Psoas muscle (tissue), 8 donors: ENCODE results near the gene GDF15. TPM values are rescaled to one million over a fixed set of nuclear protein-coding genes. Genes with fewer than 3 reads are reported as not detected.
A peak's percentile ranks its signal among the peaks of the same experiment; 100 is the strongest.

Experiments used
- ATAC-seq, 4 donors: fragments of 200-7000 bp; cut with Tn5 transposase; one replicate each; pipeline ENCODE4 v1.9.1; 2020; ENCODE audit warnings: moderate library complexity in 3 of 4, mild to moderate bottlenecking in 2 of 4
- DNase-seq, 2 donors: peaks; one replicate each; pipeline ENCODE4 v3.0.0-alpha.2; 2020
- H3K27ac ChIP-seq: fragments of 200-600 bp; one replicate; pipeline ENCODE4 v1.8.0; 2022
- H3K27me3 ChIP-seq, 3 donors: fragments of 200-600 bp in 1 of 3; one replicate each; pipeline versions ENCODE4 v1.6.1 to v1.8.0; 2013 to 2022; ENCODE audit warnings: low read length in 2 of 3, mild to moderate bottlenecking in 2 of 3, moderate library complexity in 1 of 3; ENCODE audit not compliant: insufficient read depth in 3 of 3
- H3K36me3 ChIP-seq, 2 donors: fragments of 200-600 bp in 1 of 2; one replicate each; pipeline versions ENCODE4 v1.6.1 to v1.8.0; 2013 to 2022; ENCODE audit warnings: low read depth in 1 of 2, mild to moderate bottlenecking in 1 of 2, moderate library complexity in 1 of 2; ENCODE audit not compliant: insufficient read depth in 1 of 2
- H3K4me1 ChIP-seq: fragments of 200-600 bp; one replicate; pipeline ENCODE4 v1.8.0; 2022
- H3K4me3 ChIP-seq: fragments of 200-600 bp; one replicate; pipeline ENCODE4 v1.8.0; 2022; ENCODE audit warnings: mild to moderate bottlenecking
- H3K9me3 ChIP-seq: fragments of 200-600 bp; one replicate; pipeline ENCODE4 v1.8.0; 2022
- CTCF ChIP-seq: fragments of 200-600 bp; IDR thresholded peaks from one replicate; pipeline ENCODE4 v1.8.0; 2022; ENCODE audit warnings: antibody characterized with exemption
- WGBS, 3 donors: extraction: QIAGEN DNeasy Blood & Tissue Kit; methylation state at CpG; one replicate each; pipeline versions ENCODE4 v1.1.6 to v1.1.7; 2013; 5-methylcytosine and 5-hydroxymethylcytosine counted together
- intact Hi-C, 2 donors: fragments of 100-400 bp; cut with DNase I; formaldehyde crosslinking; loops; one replicate each; pipeline versions ENCODE4 v1.11.0 to v1.14.2; 2022
- long read RNA-seq, 2 donors: library from polyadenylated mRNA; unstranded; transcript quantifications; one replicate each; pipeline ENCODE4 v2.0.0, GENCODE V29; 2021
- polyA plus RNA-seq, 3 donors: library from polyadenylated mRNA; stranded (reverse); fragments of 200-250 nt; gene quantifications; one replicate each; pipeline ENCODE4 v1.2.3, GENCODE V29; 2013
- total RNA-seq, 4 donors: library from RNA; stranded (reverse); fragmentation: NEBNext Ultra II Directional in 2 of 4; extraction: Animal tissue kit (Norgen Biotek cat#: 25700) in 2 of 4; gene quantifications; one replicate each; pipeline versions ENCODE4 v1.2.1 to v1.2.4, GENCODE V29; 2021 to 2023
- donor health status: healthy with polysubstance abuse.
- donor health status: DM: no; HTN: no; CAD: no; lungs with moderate emphysema.
- donor health status: Bipolar disorder and iron deficiency.
- donor health status: healthy.
- donor health status: DM: yes; HTN: yes; CAD: no.
- donor health status: DM: no; HTN: no; CAD: no.
- donor health status: DM: no; HTN: no; CAD: no.
- donor health status: DM: yes; HTN: yes; CAD: no.

The GDF15 gene
- total RNA-seq (1 to 10 TPM in 2 of 4 donors, under 1 TPM in 2; 0.50 to 8.5 (median 2.2) TPM), polyA plus RNA-seq (10 to 100 TPM in 1 of 3 donors, under 1 TPM in 2; 0.27 to 37.1 (median 0.35) TPM)
- long read RNA-seq, donor 1, partial matches to known transcripts: 0 of 2 reads
- long read RNA-seq, donor 1, other reads (novel, unspliced or antisense): 0 of 2 reads
- long read RNA-seq, donor 2: 0 reads

- H3K4me3 ChIP-seq: peak within 1 kb of the TSS; percentile 59
- WGBS, 3 donors: 31 to 43% (median 32%) methylated on average over 33 of the region's 33 CpGs
Observed at GRCh38 chr19:18385675-18386542, at the start of gene GDF15. GDF15 (plus strand) TSS chr19:18386158; CDS start chr19:18386190, 32 bp downstream.

GRCh38 chr19:18338541-18338940, 47.4 kb upstream of the GDF15 start:
- H3K27ac ChIP-seq: peak overlapping the region; percentile 62

More at GRCh38 chr19:18385675-18386542, at the start of gene GDF15:
- Histone ChIP-seq H3K9me3 (no peaks in the 10 kb centered on the region), H3K4me1 (peaks cover 8% of the 10 kb centered on the region), H3K36me3 (no peaks in the 10 kb centered on the region), H3K27me3 (peaks cover 0 to 6% (median 3%) of the 10 kb centered on the region in 3 donors), H3K27ac (no peak within 1 kb of the TSS)
- ATAC-seq (peak; percentile 15 to 34 (median 24)), DNase-seq (peak; percentile 59 to 67)
- intact Hi-C loops: no loop called here
- TF ChIP-seq CTCF: peak; percentile 28

GRCh38 chr19:18339723-18340122, 46.2 kb upstream of the GDF15 start:
- Histone ChIP-seq H3K4me3 (peak overlapping the region; percentile 90), H3K9me3 (no peaks in the 10 kb centered on the region), H3K27ac (peak overlapping the region; percentile 91), H3K27me3 (no peaks in the 10 kb centered on the region), H3K36me3 (peaks cover 0 to 14% of the 10 kb centered on the region in 2 donors), H3K4me1 (peaks cover 11% of the 10 kb centered on the region)
- peak; percentile 17 for TF ChIP-seq CTCF
- intact Hi-C loops: no loop called here
- ATAC-seq (peak in 2 of 4 donors; percentile 18 to 21), DNase-seq (no peak)
- 28 to 51% (median 38%) methylated on average over 6 of the region's 6 CpGs for WGBS, 3 donors

More at GRCh38 chr19:18338541-18338940, 47.4 kb upstream of the GDF15 start:
- WGBS, 3 donors: 34 to 46% (median 40%) methylated on average over 9 of the region's 9 CpGs
- ATAC-seq (no peak), DNase-seq (no peak)
- intact Hi-C loops: no loop called here
- H3K36me3 ChIP-seq: peaks cover 0 to 8% of the 10 kb centered on the region in 2 donors
- H3K9me3 ChIP-seq: no peaks in the 10 kb centered on the region
- no peak overlapping the region for H3K4me3 ChIP-seq
- H3K4me1 ChIP-seq: peaks cover 11% of the 10 kb centered on the region
- TF ChIP-seq CTCF: no peak
- no peaks in the 10 kb centered on the region for H3K27me3 ChIP-seq

GRCh38 chr19:18340190-18340989, 45.6 kb upstream of the GDF15 start, which contains the start of gene PGPEP1:
PGPEP1 (plus strand) TSS chr19:18340598; CDS start chr19:18340682, 84 bp downstream.
- ATAC-seq (peak; percentile 75 to 85 (median 80)), DNase-seq (peak; percentile 77 to 84)
- H3K4me1 ChIP-seq: peaks cover 11% of the 10 kb centered on the region
- no peak for TF ChIP-seq CTCF
- WGBS, 3 donors: 4 to 8% (median 5%) methylated on average over 56 to 69 of the region's 69 CpGs
- H3K4me3 ChIP-seq: peak within 1 kb of the TSS; percentile 90
- intact Hi-C loops: no loop called here
- H3K27ac ChIP-seq: peak within 1 kb of the TSS; percentile 91
- peaks cover 0 to 16% of the 10 kb centered on the region in 2 donors for H3K36me3 ChIP-seq
- H3K9me3 ChIP-seq: no peaks in the 10 kb centered on the region
- no peaks in the 10 kb centered on the region for H3K27me3 ChIP-seq
